Heart left ventricle (tissue), 16 donors: ENCODE measurements around the gene PLCXD3. TPM values are rescaled to one million over a fixed set of nuclear protein-coding genes. Genes with fewer than 3 reads are reported as not detected.

Experiments used
- ATAC-seq, 4 donors: fragments of 200-7000 bp; cut with Tn5 transposase; one replicate each; pipeline ENCODE4 v1.9.1; 2020 to 2022; ENCODE audit warnings: moderate library complexity in 4 of 4, mild to moderate bottlenecking in 3 of 4, moderate number of reproducible peaks in 1 of 4
- DNase-seq, 5 donors: peaks; one replicate each; pipeline ENCODE4 v3.0.0-alpha.2; 2020
- H3K27ac ChIP-seq, 12 donors: fragments of 200-600 bp; sonication (generic) in 4 of 12; one replicate each; pipeline versions ENCODE4 v1.5.0 to v1.8.0; 2016 to 2022; ENCODE audit warnings: mild to moderate bottlenecking in 2 of 12
- H3K27me3 ChIP-seq, 9 donors: fragments of 200-600 bp; sonication (generic) in 2 of 9; one replicate each; pipeline versions ENCODE4 v1.5.1 to v1.8.0; 2016 to 2022; ENCODE audit warnings: mild to moderate bottlenecking in 3 of 9
- H3K36me3 ChIP-seq, 9 donors: fragments of 200-600 bp; sonication (generic) in 2 of 9; one replicate each; pipeline versions ENCODE4 v1.5.0 to v1.8.0; 2018 to 2022; ENCODE audit warnings: mild to moderate bottlenecking in 2 of 9
- H3K4me1 ChIP-seq, 12 donors: fragments of 200-600 bp; sonication (generic) in 4 of 12; one replicate each; pipeline versions ENCODE4 v1.5.0 to v1.8.0; 2016 to 2022; ENCODE audit warnings: mild to moderate bottlenecking in 3 of 12
- H3K4me3 ChIP-seq, 12 donors: fragments of 200-600 bp; sonication (generic) in 4 of 12; one replicate each; pipeline versions ENCODE4 v1.5.0 to v1.8.0; 2017 to 2022; ENCODE audit warnings: mild to moderate bottlenecking in 9 of 12, moderate library complexity in 4 of 12
- H3K9me3 ChIP-seq, 12 donors: fragments of 200-600 bp; sonication (generic) in 4 of 12; one replicate each; pipeline versions ENCODE4 v1.5.0 to v1.8.0; 2016 to 2022; ENCODE audit warnings: mild to moderate bottlenecking in 1 of 12
- CTCF ChIP-seq, 12 donors: fragments of 200-600 bp; sonication (generic) in 4 of 12; IDR thresholded peaks; one replicate each; pipeline versions ENCODE4 v1.5.0 to v1.8.0; 2018 to 2022; ENCODE audit warnings: antibody characterized with exemption in 12 of 12, mild to moderate bottlenecking in 5 of 12
- POLR2A ChIP-seq, 2 donors: fragments of 450-650 bp; IDR thresholded peaks; one replicate each; pipeline ENCODE4 v1.6.1; 2017; ENCODE audit warnings: antibody characterized with exemption in 2 of 2, mild to moderate bottlenecking in 2 of 2, moderate library complexity in 2 of 2
- WGBS, 4 donors: extraction: QIAGEN DNeasy Blood & Tissue Kit in 2 of 4; methylation state at CpG; one replicate each; pipeline versions ENCODE4 v1.1.5 to v1.1.7; 2013 to 2018; 5-methylcytosine and 5-hydroxymethylcytosine counted together
- intact Hi-C, 10 donors: fragments of 100-400 bp; cut with DNase I; formaldehyde crosslinking; loops; one replicate each; pipeline versions ENCODE4 v1.11.1 to v1.14.2; 2022
- polyA plus RNA-seq, 2 donors: library from polyadenylated mRNA; stranded (reverse); fragments of 200-250 nt; gene quantifications; one replicate each; pipeline ENCODE4 v1.2.3, GENCODE V29; 2013
- total RNA-seq, 9 donors: library from RNA; depleted of rRNA in 2 of 9; stranded (reverse); fragments of >200 nt in 2 of 9; fragmentation: NEBNext Ultra II Directional in 3 of 9; extraction: Animal tissue kit (Norgen Biotek cat#: 25700) in 3 of 9; gene quantifications; one replicate each; pipeline versions ENCODE4 v1.1.0 to v1.2.4, GENCODE V29; 2016 to 2023
- donor health status: ischemic (EF 13 %, LVEDD 7.1; RV severe dilation, severe dysfunction).
- donor health status: healthy with polysubstance abuse.
- donor health status: DM: no; HTN: yes; CAD: no.
- donor health status: DM: no; HTN: no; CAD: no.
- donor health status: ischemic (EF 25% LVEDD 6.9; RV normal size, moderate dysfunction).
- donor health status: ischemic (EF 25% LVEDD 5.7; RV mildly dilated, moderate dysfunction).
- donor health status: healthy.
- donor health status: DM: yes; HTN: yes; CAD: no.
- donor health status: ischemic (EF 35%, LVEDD 5.7; RV mildly dilated, moderate dysfunction).
- donor health status: nonischemic (EF 11% LVEDD 7.7; RV severe dilation, severe dysfunction).
- donor health status: DM: yes; HTN: yes; CAD: no.
- donor health status: PGD.
- donor health status: ischemic (EF 29% LVEDD 5.4; RV normal size, mild dysfunction).
- donor health status: nonischemic (EF 23%, LVEDD 6.1; RV moderate dilation, normal function).

The PLCXD3 gene
- total and polyA plus RNA-seq, 11 donors: 30.1 to 107 (median 62.5) TPM

- Histone ChIP-seq H3K27ac (peak overlapping the region in 10 of 12 donors; percentile 8 to 68 (median 52)), H3K4me3 (no peak overlapping the region), H3K9me3 (no peaks in the 10 kb centered on the region), H3K4me1 (peaks cover 0 to 41% (median 14%) of the 10 kb centered on the region in 12 donors), H3K27me3 (no peaks in the 10 kb centered on the region), H3K36me3 (no peaks in the 10 kb centered on the region)
- ATAC-seq: peak in 1 of 4 donors; percentile 23
- 68 to 75% (median 69%) methylated on average over 6 of the region's 6 CpGs for WGBS, 4 donors
- TF ChIP-seq POLR2A (IDR thresholded peaks at IDR 0.05) (no peak), CTCF (IDR thresholded peaks at IDR 0.05) (no peak)
- intact Hi-C loops: loop anchor here in 1 of 10 donors (10.0 kb wide), 1 partner anchor 46 kb away; no protein-coding TSS in a partner anchor
- DNase-seq: no peak
Measured at GRCh38 chr5:41408676-41409443, 101.5 kb downstream of the PLCXD3 start.

- Histone ChIP-seq H3K4me3 (no peak overlapping the region), H3K27me3 (no peaks in the 10 kb centered on the region), H3K9me3 (no peaks in the 10 kb centered on the region), H3K27ac (peak overlapping the region in 9 of 12 donors; percentile 0 to 79 (median 67)), H3K36me3 (no peaks in the 10 kb centered on the region), H3K4me1 (peaks cover 0 to 41% (median 14%) of the 10 kb centered on the region in 12 donors)
- DNase-seq (no peak), ATAC-seq (no peak)
- TF ChIP-seq CTCF (IDR thresholded peaks at IDR 0.05) (no peak), POLR2A (IDR thresholded peaks at IDR 0.05) (no peak)
- WGBS, 4 donors: 86 to 94% (median 91%) methylated on average over 1 of the region's 1 CpG
- intact Hi-C loops: loop anchor here in 1 of 10 donors (10.0 kb wide), 1 partner anchor 48 kb away; no protein-coding TSS in a partner anchor
Measured at GRCh38 chr5:41406936-41407335, 103.5 kb downstream of the PLCXD3 start.

- Histone ChIP-seq H3K4me1 (peaks cover 0 to 46% (median 14%) of the 10 kb centered on the region in 12 donors), H3K27me3 (no peaks in the 10 kb centered on the region), H3K4me3 (no peak overlapping the region), H3K27ac (peak overlapping the region; percentile 5 to 84 (median 72)), H3K9me3 (no peaks in the 10 kb centered on the region), H3K36me3 (no peaks in the 10 kb centered on the region)
- ATAC-seq (no peak), DNase-seq (no peak)
- intact Hi-C loops: loop anchor here in 1 of 10 donors (10.0 kb wide), 1 partner anchor 48 kb away; no protein-coding TSS in a partner anchor
- 84 to 98% (median 93%) methylated on average over 1 of the region's 1 CpG for WGBS, 4 donors
- TF ChIP-seq CTCF (IDR thresholded peaks at IDR 0.05): no peak
- no peak for TF ChIP-seq POLR2A (IDR thresholded peaks at IDR 0.05)
Measured at GRCh38 chr5:41406424-41406823, 104.0 kb downstream of the PLCXD3 start.

GRCh38 chr5:41404757-41405156, 105.6 kb downstream of the PLCXD3 start:
- TF ChIP-seq POLR2A (IDR thresholded peaks at IDR 0.05) (no peak), CTCF (IDR thresholded peaks at IDR 0.05) (no peak)
- peaks cover 0 to 7% (median 0%) of the 10 kb centered on the region in 12 donors for H3K9me3 ChIP-seq
- no peaks in the 10 kb centered on the region for H3K27me3 ChIP-seq
- H3K4me1 ChIP-seq: peaks cover 0 to 39% (median 11%) of the 10 kb centered on the region in 12 donors
- H3K36me3 ChIP-seq: no peaks in the 10 kb centered on the region
- H3K4me3 ChIP-seq: no peak overlapping the region
- peak overlapping the region; percentile 15 to 84 (median 76) for H3K27ac ChIP-seq
- ATAC-seq: peak; percentile 95 to 97 (median 96)
- intact Hi-C loops: loop anchor here in 1 of 10 donors (10.0 kb wide), 1 partner anchor 50 kb away; no protein-coding TSS in a partner anchor
- DNase-seq: no peak
